Measurements from ENCODE around the gene PTH1R.

DNA sequence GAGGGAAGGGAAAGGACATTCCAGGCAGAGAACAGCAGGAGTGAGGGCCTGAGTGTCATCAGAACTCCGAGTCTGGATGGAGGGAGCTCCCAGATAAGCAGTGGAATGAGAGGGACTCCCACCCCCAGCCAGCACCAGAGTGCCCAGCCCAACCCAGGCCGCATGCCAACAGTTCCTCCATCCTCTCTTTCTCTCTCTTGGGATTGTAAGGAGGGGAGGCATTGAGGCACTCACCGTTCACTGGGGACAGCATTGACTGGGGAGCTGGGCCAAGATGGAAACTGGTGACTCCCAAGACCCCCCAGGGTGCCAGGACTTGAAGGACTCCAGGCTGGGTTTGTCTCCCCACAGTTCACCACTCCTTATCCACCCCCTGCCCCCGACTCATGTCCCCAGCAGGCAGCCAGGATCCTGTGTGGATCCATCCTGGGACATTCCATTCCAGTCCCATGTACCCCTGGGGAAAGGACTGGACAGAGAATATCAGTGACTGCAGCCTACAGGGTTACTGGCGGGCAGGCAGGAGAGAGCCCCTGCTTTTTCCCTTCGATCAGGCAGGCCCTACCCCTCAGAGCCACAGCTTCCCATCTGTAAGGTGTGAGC, 15.7 kb downstream of the PTH1R start:
- TF ChIP-seq EZH2phosphoT487 (IDR thresholded peaks at IDR 0.05; ENCODE audit: insufficient read depth, low read depth) (no peak), EZH2 (IDR thresholded peaks at IDR 0.05; ENCODE audit: insufficient read depth, poor library complexity, severe bottlenecking) (no peak)
